Measurements from ENCODE around the gene RASSF8.

RASSF8 gene

DNA sequence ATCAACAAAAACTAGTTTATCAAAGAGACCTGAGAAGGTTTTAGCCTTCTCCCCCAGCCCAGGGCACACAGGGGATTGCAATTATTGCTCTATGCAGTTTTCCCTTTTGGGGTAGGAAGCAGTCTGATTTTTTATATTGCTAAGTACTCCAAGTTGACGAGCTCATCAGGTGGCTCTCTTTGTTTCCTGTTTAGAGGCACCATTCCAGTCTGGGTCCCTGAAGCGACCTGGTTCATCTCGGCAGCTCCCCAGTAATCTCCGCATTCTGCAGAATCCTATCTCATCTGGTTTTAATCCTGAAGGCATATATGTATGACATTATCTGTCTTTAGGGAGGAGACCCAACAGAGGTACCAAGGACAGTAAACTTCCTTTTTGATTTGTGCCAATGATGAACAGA lies 110.0 kb downstream of the RASSF8 start:
- no peak for DNase-seq

DNA sequence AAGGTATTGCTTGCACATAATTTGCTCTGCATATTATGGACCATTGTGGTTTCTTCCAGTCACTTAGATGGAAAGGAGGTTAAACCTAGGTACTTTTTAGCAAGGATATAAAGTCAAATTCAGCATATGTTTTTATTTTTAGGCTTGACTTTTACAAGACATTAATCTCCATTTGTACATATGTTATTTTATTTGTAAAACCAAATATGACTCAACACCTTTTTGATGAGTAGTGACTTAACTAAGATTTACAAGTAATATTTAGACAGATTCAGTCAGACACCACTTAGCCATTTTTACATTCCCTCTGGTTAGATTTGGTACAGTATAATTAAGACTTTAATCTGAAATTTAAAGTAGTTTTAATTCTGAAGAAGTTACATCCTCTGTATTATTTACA lies 111.3 kb downstream of the RASSF8 start:
- no peak for DNase-seq

DNA sequence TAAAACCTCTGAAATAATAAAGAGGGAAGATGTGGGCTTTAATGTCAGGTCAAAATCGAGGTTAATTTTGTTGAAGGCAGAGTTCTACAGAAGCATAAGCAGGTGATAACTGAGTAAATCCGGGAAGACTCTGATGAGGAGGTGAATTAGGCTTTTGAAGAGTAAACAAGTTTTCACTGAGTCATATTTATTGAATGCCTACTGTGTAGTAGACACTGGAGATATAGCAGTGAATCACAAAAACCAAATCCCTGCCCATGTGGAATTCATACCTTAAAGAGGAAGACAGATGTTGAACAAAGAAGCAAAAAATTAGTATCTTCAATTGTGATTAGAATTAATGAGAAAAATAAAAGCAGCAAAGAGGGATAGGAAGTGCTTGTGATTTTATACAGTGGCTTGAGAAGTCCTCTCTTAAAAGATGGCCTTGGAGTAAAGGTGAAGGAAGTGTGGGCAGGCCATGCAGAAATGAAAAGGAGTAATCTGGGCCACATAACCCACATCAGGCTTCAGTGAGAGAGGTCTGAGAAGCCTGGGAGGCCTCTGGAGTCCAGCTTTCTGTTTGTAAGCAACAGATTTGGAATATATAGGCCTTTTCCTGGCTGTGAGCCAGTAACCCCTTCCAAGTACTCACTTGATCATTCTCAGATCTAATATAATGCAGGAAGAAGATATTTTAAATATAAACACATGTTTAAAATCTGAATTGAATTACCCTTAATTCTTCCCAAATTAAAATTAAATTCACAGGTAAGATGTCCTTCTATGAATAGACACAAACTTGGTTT lies 119.6 kb downstream of the RASSF8 start:
- no peak for DNase-seq

DNA sequence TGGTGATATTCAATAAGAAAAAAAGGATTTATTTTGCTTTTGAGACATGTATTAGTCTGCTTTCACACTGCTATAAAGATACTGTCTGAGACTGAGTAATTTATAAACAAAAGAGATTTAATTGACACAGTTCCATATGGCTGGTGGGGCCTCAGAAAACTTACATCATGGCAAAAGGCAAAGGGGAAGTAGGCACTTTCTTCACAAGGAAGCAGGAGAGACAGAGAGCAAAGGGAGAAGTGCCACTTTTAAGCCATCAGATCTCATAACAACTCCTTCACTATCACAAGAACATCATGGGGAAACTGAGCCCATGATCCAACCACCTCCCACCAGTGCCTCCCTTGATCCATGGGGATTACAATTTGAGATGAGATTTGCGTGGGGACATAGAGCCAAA lies 122.4 kb downstream of the RASSF8 start:
- DNase-seq, result no peak

DNA sequence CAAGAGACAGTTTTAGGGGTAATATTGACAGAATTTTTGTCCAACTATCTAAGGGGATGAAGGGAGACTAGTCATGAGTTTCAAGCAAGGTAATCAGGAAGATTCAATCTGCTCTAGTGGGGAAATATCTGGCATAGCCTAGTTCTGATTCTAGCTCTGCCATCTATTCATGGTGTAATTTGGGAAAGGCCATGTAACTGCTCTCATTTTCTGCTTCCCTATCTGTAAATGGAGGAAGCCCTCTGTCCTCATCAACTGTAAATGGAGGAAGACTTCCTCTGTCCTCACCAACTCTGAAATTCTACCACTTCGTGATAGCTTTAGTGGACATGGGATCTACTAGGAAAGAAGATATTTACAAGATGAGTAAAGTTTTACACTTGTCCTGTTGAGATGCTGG lies 128.5 kb downstream of the RASSF8 start:
- DNase-seq, result no peak

DNA sequence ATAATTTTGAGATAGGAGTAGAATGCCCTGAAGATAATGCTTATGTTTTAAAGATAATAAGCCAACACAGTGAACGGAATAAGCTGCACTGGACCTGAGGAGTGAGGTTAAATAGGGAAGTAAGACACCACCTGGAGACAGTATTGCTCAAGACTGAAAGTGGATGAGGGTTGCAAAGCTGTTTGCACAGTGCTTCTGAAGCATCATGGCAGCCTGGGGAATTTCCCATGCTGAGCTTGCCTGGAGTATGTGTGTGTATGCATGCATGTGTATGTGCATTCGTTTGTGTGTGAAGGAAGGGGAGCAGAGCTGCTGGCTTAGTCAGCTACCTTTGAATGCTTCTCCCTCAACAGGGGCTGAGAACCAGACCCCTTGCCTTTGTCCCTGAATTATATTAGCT lies 130.5 kb downstream of the RASSF8 start:
- DNase-seq, result no peak

DNA sequence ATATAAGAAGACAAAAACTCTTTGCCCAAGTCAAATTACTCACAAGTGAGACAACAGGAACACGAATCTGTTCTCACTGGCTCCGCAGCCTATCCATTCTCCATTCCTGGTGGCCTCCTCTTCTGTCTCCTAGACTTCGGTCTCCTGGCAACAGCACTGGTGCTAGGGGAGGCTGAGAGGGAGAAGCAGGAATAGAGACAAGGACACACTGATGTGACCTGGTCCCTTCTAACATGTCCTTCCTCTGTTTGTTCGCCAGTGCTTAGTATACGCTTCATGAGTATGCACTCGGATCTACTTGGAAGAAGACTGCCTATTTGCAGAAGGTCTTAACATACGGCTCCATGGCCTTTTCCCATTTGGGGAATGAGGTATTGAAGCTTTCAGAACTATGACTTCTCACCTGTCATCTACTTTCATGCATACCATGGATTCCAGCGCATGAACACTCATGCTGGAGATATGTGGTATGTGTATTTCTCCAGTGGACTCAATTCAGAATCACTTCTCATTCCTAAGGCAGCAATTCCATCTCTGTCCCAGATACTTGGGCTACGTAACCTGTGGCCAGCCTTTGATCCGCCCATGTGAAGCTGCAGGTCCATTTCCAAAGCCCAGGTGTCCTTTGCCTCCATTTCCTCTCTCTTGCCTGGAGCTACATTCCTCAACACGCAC lies 132.5 kb downstream of the RASSF8 start:
- no peak for DNase-seq

DNA sequence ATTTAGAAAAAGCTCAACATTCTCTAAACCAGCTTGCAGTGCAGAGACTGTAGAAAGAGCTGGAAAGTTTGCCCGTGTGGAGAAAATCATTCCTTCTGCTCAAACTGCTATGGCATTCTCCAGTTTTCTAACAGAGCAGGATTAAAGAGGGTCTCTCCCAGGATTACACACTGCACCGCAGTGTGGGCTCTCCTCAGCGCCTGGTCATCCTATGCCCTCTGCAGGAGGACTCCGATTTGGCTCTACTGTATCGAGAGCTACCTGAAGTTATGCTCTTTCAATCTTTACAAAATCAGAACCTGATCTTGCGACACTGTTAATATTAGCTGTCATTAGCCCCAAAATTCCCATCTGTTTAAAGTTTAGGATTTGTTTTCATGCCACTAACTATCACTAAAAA lies 133.3 kb downstream of the RASSF8 start:
- DNase-seq, result peak in 1 of 2 experiments; percentile 16

DNA sequence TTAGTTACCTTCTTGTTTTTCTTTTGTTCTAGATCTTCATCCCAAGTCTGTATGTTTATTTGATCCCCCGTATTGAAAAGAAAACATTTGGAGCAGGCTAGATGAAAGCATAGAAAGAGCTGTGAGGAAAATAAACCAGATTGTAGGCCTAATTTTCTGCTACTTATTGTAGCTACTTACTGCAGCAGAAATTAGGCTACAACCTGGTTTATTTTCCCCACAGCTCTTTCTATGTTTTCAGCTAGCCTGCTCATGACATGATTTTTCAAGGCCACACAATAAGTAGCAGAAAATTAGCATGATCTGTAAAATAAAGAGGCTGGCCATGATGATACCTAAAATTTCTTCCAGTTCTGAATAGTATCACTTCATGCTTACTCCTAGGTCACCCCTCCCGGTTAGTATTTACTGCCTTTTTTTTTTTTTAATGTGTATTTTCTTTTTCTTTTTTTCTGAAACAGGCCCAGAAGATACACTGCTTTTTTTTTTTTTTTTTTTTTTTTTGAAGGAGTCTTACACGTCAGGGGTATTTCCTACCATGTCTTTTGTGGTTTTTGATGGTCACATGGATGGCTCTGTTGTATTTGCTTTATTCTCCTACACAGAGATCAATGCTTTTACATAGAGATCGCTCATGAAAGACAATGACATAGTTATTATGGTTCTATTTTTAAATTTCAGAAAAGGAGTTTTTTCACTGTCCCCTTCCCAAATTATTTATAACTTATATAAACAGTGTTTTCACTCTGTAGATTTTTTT lies 134.0 kb downstream of the RASSF8 start:
- no peak for DNase-seq

DNA sequence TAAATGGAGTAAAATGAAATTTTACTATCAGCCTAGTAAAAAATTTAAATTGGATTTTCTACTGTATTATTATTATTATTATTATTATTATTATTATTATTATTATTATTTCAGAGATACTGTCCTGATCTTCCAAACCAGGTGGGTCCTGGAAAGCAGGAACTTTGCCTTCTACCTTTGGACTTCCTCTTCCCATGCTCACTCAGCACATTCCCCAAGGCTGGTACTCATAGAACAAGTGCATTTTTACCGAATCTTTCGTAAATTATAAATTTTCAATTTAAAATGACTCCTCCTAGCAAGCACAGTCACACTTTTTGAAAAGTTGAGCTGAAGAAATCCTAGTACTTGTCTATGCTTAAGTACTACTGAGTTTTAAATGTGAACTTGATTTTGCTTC lies 136.7 kb downstream of the RASSF8 start:
- no peak for DNase-seq

DNA sequence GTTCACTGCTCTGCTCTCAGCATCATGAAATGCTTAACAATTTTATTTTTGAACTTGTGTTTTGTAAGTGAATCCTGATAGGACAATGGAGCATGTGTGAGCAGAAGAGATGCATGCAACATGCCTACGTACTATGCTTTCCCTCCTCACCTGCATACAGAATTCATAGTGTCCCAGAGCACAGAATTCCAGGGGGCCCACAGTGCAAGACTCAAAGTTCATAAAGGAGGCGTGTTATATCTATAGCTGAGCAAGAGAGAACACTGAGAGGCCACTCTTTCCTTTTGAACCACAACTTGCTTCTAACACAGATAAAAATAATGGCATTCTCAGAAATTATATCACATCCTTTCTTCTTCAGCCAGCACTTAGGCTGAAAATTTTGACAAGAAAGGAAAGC lies 137.6 kb downstream of the RASSF8 start:
- DNase-seq, result no peak

DNA sequence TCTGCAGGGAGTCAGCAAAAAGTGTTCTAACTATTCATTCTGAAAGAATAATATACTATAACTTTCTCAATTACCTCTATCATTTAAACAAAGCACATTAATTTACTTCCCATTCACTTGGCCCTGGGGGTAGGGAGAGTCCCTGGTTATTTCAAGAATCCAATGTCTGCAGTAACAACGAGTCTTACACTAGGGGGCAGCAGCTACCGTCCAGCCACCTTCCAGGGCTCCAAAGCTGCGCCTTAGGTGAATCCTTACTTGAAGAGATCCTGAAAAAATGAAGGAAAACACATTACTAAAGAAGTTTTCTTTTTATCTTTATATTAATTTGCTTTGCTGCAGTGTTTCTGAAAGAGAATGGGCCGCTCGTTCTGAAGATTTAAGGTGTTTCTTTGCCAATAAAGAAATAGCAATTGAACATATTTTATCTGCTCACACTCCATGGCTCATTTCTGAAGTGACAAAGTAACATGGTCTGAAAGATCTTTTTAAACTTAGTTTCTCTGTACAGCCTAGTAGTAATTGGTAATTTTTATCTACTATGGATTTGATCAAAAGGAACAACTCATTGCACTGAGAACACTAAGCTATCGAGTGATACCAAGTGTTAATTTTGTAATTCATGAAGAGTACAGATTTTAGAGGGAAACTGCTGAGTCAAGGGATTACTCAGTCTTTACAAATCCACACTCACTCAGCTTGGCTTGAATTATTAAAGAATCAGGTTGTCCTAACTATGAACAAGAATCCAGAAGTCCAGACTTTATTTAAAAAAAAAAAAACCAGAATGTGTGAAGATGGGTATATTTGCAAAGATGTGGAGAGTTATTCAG lies 138.8 kb downstream of the RASSF8 start:
- peak; percentile 68 to 87 for DNase-seq

DNA sequence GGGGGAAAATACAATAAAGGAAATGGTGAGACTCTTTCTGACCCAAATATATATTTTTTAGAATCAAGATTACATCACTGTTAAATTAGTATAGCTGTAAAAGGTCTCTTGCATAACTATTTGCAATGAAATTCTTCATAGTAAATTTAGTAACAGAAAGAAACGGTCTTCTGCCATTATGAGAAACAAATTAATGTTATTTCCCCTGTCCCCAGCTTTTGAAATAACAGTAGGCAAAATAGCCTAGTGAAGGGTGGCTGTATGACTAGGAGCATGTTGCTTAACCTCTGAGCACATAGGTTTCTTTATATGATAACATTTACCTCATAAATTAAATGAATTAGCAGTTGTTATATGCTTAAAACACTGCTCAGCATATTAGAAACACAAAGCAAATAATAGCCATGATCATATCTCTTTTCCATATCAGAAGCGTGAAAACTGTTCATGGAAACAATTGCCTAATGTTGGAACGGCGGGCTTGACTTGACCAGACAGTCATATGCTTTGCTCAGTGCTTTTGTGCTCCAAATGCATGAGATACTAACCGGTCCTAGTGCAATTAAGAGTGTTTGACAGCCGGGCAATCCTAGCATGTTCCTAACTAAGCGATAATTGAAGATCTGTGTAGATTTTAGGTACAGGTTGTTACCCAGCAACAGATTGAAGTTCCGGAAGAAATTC lies 142.3 kb downstream of the RASSF8 start:
- peak in 1 of 2 experiments; percentile 68 for DNase-seq

DNA sequence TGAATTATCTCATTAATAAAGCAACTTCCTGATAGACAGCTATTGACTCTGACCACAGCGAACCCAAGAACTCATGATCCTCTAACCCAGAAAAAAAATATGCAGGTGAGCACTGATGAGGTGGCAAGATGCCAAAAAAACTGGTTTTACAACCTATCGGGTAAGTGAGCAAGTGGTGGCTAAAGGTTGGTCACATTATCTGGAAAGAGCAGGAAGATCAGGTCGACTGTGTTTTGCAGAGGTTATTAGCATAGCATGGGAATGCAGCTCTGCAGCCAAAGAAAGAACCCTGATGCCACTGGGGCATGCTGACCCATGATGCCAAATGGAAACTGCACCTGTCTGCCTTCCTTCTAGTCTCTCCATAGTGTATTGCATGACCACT lies 142.9 kb downstream of the RASSF8 start:
- peak; percentile 86 to 93 for DNase-seq

DNA sequence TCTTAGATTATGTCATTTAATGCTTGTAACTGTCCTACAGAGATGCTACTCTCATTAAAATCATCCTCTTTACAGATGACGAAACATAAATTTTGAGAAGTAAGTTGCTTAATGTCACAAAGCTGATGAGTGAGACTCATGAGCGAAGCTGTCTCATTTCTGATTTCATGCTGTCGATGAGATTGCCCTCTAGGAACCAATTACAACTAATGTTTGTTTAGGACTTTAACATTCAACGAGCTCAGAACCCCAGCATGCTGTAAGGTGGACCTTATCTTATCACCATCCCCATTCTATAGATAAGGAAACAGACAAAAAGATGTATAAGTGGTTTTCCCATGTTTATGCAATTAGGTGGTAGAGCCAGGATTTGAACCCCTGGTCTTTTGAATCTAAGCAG lies 143.3 kb downstream of the RASSF8 start:
- DNase-seq, result no peak

DNA sequence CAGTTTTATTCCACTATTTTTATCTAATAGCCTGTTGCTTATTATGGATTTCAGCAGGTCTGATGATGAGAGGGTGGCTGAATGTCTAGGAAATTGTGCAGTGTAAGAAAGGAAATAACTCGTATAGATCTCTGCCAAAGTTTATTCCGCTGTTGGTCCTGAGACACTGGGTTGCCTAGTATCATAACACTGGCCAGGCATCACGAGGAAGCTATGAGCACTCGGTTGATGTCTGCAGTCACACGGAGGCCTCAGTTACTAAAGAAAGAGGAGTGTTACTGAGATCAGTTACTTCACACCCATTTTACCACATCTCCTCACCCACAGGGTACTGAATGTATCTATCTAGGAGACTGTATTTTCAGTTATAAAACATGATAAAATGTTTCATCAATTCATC lies 144.5 kb downstream of the RASSF8 start:
- no peak for DNase-seq

DNA sequence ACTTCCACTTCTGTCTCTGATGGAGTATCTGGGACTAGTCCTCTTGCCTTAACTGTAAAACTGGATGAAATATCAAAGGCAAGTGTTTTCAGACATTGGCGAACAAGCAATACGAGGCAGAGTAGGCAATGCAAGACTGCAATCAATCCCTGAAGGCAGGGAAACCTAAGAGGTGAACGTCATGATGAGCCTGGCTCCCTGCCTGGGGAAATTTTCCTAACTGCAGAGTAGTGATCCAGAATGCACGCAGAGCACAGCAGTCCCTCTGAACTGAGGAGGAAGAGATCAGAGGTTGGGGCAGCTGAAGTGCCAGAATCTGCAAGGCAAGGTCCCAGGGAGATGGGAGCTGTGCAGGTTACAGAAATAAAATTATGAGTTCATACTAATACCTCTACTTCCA lies 147.9 kb downstream of the RASSF8 start:
- DNase-seq, result no peak

DNA sequence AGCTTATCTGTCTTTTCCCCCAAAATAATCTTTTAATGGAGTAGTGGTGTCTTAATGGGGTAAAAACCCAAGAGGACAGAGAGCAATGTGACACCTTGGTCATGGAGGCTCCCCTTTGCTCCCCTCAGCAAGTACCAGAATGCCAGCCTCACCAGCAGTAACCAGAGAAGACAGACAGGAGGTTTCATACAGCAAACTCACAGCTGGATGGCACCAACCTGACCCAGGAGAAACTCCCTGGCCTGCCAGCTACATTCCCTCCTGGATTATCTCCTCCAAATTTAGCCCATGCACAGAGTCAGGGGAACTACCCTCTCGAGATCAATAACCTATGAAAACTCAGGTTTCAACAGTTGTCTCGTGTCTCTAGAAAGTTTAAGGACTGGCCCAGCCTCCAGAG lies 150.4 kb downstream of the RASSF8 start:
- DNase-seq, result no peak

DNA sequence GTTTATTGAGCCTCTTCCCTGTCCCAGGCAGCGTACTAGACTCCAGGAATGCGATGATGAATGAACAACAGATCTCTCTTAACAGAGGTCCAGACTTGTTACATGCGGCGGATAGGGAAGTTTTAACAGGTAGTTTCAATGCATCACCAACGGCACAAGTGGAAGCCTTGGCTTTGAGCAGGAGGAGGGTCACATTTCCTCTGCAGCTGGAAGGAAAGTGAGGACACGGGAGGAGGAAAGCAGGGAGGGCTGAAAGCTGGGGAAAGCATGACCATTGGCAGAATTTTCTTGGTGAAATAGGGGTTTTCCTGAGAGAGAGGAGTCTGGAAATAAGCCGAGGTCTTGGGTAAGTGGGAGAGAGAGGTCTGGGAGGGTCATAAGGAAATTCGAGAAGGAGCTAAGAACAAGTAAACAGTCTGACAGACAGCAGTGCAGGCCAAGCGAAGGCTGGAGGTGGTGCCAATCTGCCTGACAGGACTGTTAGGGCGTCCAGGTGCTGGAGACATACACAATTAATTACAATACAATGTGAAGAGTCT lies 150.9 kb downstream of the RASSF8 start:
- DNase-seq, result peak; percentile 55 to 68

DNA sequence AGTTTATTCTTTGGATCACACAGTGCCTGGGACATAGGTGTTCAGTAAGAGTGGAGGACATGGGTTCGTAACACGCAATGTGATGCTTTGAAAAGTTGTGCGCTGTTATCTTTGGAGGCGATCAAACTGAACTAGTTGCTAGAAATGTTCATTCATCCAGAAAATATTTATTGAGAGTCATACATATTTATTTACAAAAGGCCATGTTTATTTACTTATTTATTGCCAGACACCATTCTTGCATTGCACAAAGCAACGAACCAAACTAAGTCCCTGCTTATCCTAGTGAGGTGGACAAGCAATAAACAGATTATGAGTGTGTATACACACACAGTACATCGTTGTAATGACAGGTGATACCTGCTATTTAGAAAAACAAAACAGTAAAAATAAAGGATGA lies 153.8 kb downstream of the RASSF8 start:
- DNase-seq, result no peak

DNA sequence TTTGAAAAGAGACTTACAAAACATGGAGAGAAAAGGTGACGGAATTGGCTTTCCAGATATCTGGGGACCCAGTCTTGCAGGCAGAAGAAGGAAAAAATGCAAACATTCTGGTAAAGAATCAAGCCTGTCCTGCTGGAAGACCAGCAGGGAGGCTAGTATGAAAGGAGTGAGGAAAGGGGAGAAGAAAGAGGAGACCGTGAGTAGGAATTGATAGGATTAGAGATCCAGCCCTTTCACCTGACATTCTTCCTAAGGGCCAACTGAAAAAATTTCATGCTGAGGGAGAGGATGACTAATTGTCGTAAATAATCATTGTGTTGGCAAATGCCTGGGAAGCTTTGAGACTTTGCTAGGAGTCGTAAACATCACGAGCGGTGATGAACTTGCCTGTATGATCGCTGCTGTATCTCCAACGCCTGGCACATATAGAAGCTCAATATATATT lies 154.2 kb downstream of the RASSF8 start:
- peak; percentile 90 to 97 for DNase-seq

DNA sequence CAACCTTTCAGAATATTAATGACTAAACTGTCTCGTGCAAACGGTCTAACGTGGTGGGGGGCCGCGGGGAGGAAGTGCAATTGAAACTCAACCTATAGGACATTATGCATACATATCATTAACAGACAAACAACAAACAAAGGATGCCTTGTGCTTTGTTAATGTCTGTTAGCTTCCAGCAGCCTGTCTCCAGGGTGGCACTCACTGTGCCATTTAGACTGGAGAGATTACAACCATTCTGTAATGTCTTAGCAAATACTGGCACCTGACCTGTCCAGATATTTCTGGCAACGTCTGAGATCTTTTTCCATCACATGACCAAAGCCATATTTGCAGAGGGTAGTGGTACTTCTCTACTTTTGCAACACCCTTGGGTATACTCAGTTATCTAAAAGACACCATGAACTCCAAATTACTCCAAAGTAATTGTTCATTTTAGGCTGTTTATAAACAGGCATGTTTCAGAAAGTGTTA lies 154.7 kb downstream of the RASSF8 start:
- DNase-seq, result peak; percentile 96 to 99
